Measurements from ENCODE around the gene GPSM3. TPM values are rescaled to one million over a fixed set of nuclear protein-coding genes. Genes with fewer than 3 reads are reported as not detected.

GPSM3 gene
- total and polyA plus RNA-seq, 2 of the 13 experiments (the other 11 are each of a cell fraction or from before 2014, with no cell fraction given) = 0.18 to 6.2 TPM

GRCh38 chr6:32177788-32178546, 14.5 kb downstream of the GPSM3 start, which contains the start of gene RNF5 (continued):
- TF ChIP-seq THYN1 (CRISPR knock-in tag; IDR thresholded peaks at IDR 0.05; ENCODE audit: borderline replicate concordance, low read depth) (no peak), ZNF747 (CRISPR knock-in tag; IDR thresholded peaks at IDR 0.05; ENCODE audit: borderline replicate concordance) (peak; percentile 65; the same call in 1 of the 2 replicates), RFXANK (CRISPR knock-in tag; IDR thresholded peaks at IDR 0.05) (peak; percentile 24; the same call in 1 of the 2 replicates), XRCC5 (optimal IDR thresholded peaks at IDR 0.05; ENCODE audit: low read length) (no peak), ZNF83 (CRISPR knock-in tag; IDR thresholded peaks at IDR 0.05; ENCODE audit: borderline replicate concordance) (no peak), KDM4B (CRISPR knock-in tag; IDR thresholded peaks at IDR 0.05) (0 out of 2 replicates have a peak, but pooled peaks have one; percentile 20), HOXD1 (CRISPR knock-in tag; IDR thresholded peaks at IDR 0.05) (no peak), CERS6 (CRISPR knock-in tag; IDR thresholded peaks at IDR 0.05) (no peak), FOXA3 (CRISPR knock-in tag; IDR thresholded peaks at IDR 0.05) (peak; percentile 50; the same call in 1 of the 2 replicates), ZNF18 (CRISPR knock-in tag; IDR thresholded peaks at IDR 0.05; ENCODE audit: insufficient replicate concordance) (no peak), ZNF343 (CRISPR knock-in tag; IDR thresholded peaks at IDR 0.05) (no peak), ZNF556 (CRISPR knock-in tag; IDR thresholded peaks at IDR 0.05; ENCODE audit: borderline replicate concordance) (no peak), ZSCAN30 (CRISPR knock-in tag; IDR thresholded peaks at IDR 0.05) (no peak), ZNF639 (CRISPR knock-in tag; conservative IDR thresholded peaks at IDR 0.05) (no peak; the same call in 1 of the 2 replicates), HCFC1 (IDR thresholded peaks at IDR 0.05; ENCODE audit: low read depth, low read length) (peak; percentile 25; the same call in 1 of the 2 replicates), HES4 (CRISPR knock-in tag; IDR thresholded peaks at IDR 0.05; ENCODE audit: borderline replicate concordance) (no peak), SIX4 (CRISPR knock-in tag; IDR thresholded peaks at IDR 0.05) (no peak), GPN1 (CRISPR knock-in tag; IDR thresholded peaks at IDR 0.05; ENCODE audit: borderline replicate concordance) (no peak), ZNF563 (CRISPR knock-in tag; IDR thresholded peaks at IDR 0.05) (no peak; the same call in 1 of the 2 replicates)
- TF ChIP-seq, protein P1, sequence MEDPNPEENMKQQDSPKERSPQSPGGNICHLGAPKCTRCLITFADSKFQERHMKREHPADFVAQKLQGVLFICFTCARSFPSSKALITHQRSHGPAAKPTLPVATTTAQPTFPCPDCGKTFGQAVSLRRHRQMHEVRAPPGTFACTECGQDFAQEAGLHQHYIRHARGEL (CRISPR knock-in tag; IDR thresholded peaks at IDR 0.05) = no peak
- TF ChIP-seq, protein P2, sequence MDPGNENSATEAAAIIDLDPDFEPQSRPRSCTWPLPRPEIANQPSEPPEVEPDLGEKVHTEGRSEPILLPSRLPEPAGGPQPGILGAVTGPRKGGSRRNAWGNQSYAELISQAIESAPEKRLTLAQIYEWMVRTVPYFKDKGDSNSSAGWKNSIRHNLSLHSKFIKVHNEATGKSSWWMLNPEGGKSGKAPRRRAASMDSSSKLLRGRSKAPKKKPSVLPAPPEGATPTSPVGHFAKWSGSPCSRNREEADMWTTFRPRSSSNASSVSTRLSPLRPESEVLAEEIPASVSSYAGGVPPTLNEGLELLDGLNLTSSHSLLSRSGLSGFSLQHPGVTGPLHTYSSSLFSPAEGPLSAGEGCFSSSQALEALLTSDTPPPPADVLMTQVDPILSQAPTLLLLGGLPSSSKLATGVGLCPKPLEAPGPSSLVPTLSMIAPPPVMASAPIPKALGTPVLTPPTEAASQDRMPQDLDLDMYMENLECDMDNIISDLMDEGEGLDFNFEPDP (CRISPR knock-in tag; conservative IDR thresholded peaks at IDR 0.05) = no peak
- TF ChIP-seq, protein P3, sequence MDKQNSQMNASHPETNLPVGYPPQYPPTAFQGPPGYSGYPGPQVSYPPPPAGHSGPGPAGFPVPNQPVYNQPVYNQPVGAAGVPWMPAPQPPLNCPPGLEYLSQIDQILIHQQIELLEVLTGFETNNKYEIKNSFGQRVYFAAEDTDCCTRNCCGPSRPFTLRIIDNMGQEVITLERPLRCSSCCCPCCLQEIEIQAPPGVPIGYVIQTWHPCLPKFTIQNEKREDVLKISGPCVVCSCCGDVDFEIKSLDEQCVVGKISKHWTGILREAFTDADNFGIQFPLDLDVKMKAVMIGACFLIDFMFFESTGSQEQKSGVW (CRISPR knock-in tag; IDR thresholded peaks at IDR 0.05; ENCODE audit: borderline replicate concordance) = no peak
- TF ChIP-seq, protein P4, sequence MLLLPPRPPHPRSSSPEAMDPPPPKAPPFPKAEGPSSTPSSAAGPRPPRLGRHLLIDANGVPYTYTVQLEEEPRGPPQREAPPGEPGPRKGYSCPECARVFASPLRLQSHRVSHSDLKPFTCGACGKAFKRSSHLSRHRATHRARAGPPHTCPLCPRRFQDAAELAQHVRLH (CRISPR knock-in tag; IDR thresholded peaks at IDR 0.05; ENCODE audit: borderline replicate concordance, low read depth) = 0 out of 2 replicates have a peak, but pooled peaks have one; percentile 54
